B cell (primary cell): ENCODE data around the gene DENND4B. TPM values are rescaled to one million over a fixed set of nuclear protein-coding genes. Genes with fewer than 3 reads are reported as not detected.

Experiments used
- ATAC-seq: fragments of 200-7000 bp; cut with Tn5 transposase; one replicate; pipeline ENCODE4 v1.10.0; 2021; ENCODE audit warnings: low read depth, mild to moderate bottlenecking, moderate number of reproducible peaks, moderate library complexity
- CTCF ChIA-PET: fragments of 350-600 bp; sonication (Branson Sonifier 250); formaldehyde crosslinking; loops from one replicate; lab custom pipeline; 2021; ENCODE audit warnings: antibody characterized with exemption, inconsistent platforms; lab: Charles Lee
- POLR2A ChIA-PET: fragments of 350-600 bp; sonication (Branson Sonifier 250); formaldehyde crosslinking; loops from one replicate; lab custom pipeline; 2021; ENCODE audit warnings: antibody characterized with exemption; lab: Charles Lee
- DNase-seq: peaks from one replicate; pipeline ENCODE4 v3.0.0; 2013
- H2AFZ ChIP-seq: 2 replicates; pipeline ENCODE4 v1.6.1; 2012; ENCODE audit warnings: mild to moderate bottlenecking, low read depth, low read length; ENCODE audit not compliant: insufficient read depth, poor library complexity, severe bottlenecking
- H3K27ac ChIP-seq, 2 donors: 1 replicate in 1 of 2; 2 replicates in 1 of 2; pipeline ENCODE4 v1.5.1; 2012 to 2013; ENCODE audit warnings: low read length in 2 of 2, mild to moderate bottlenecking in 2 of 2, moderate library complexity in 1 of 2
- H3K27me3 ChIP-seq, 4 experiments: fragments of 200-600 bp in 1 of 4; sonication (generic) in 1 of 4; replicated peaks in 1 of 4; 1 replicate in 2 of 4; 2 replicates in 2 of 4; pipeline versions ENCODE4 v1.6.1 to v1.7.0; 2013 to 2016; ENCODE audit warnings: low read length in 3 of 4, mild to moderate bottlenecking in 2 of 4, mixed read lengths in 1 of 4, moderate library complexity in 1 of 4; ENCODE audit not compliant: insufficient read depth in 4 of 4, control insufficient read depth in 3 of 4; ENCODE audit errors: control extremely low read depth in 1 of 4
- H3K36me3 ChIP-seq, 2 experiments: replicated peaks in 1 of 2; 1 replicate in 1 of 2; 2 replicates in 1 of 2; pipeline versions ENCODE4 v1.6.1 to v1.7.1; 2013; ENCODE audit warnings: low read length in 1 of 2; ENCODE audit not compliant: insufficient read depth in 2 of 2, control insufficient read depth in 1 of 2; ENCODE audit errors: control extremely low read depth in 1 of 2, extremely low read depth in 1 of 2
- H3K4me1 ChIP-seq, 2 donors: fragments of 200-600 bp in 1 of 2; sonication (generic) in 1 of 2; 1 replicate in 1 of 2; 2 replicates in 1 of 2; pipeline versions ENCODE4 v1.5.1 to v1.6.1; 2013 to 2017; ENCODE audit warnings: low read length in 2 of 2; ENCODE audit not compliant: control insufficient read depth in 2 of 2, insufficient read depth in 2 of 2
- H3K4me2 ChIP-seq: replicated peaks from 2 replicates; pipeline ENCODE3; 2012; ENCODE audit warnings: mild to moderate bottlenecking, low read depth, low read length; ENCODE audit not compliant: poor library complexity, severe bottlenecking
- H3K4me3 ChIP-seq, 5 experiments: fragments of 200-600 bp in 1 of 5; sonication (generic) in 1 of 5; 1 replicate in 3 of 5; 2 replicates in 2 of 5; pipeline versions ENCODE4 v1.5.1 to v1.7.0; 2011 to 2016; ENCODE audit warnings: low read length in 4 of 5, mild to moderate bottlenecking in 4 of 5, low read depth in 2 of 5, control low read depth in 1 of 5, moderate library complexity in 1 of 5; ENCODE audit not compliant: insufficient read depth in 1 of 5; ENCODE audit errors: control extremely low read depth in 1 of 5, extremely low read depth in 1 of 5
- H3K79me2 ChIP-seq: fragments of 200-600 bp; sonication (generic); one replicate; pipeline ENCODE4 v1.6.0; 2016; ENCODE audit warnings: low read length; ENCODE audit not compliant: control insufficient read depth, insufficient read depth
- H3K9ac ChIP-seq: fragments of 200-600 bp; sonication (generic); 2 replicates; pipeline ENCODE4 v1.6.1; 2017; ENCODE audit warnings: mild to moderate bottlenecking, low read length, moderate library complexity
- H3K9me3 ChIP-seq, 3 donors: one replicate each; pipeline versions ENCODE4 v1.6.1 to v1.7.1; 2013; ENCODE audit warnings: low read length in 2 of 3; ENCODE audit not compliant: control insufficient read depth in 2 of 3, insufficient read depth in 1 of 3; ENCODE audit errors: control extremely low read depth in 1 of 3
- H4K20me1 ChIP-seq: 2 replicates; pipeline ENCODE4 v1.6.0; 2012; ENCODE audit warnings: mild to moderate bottlenecking, low read length; ENCODE audit not compliant: insufficient read depth, control insufficient read depth, poor library complexity, severe bottlenecking
- H3K27ac Mint-ChIP-seq: one replicate; pipeline ENCODE4 v1.8.0; 2021; ENCODE audit warnings: mixed read lengths
- H3K27me3 Mint-ChIP-seq: one replicate; pipeline ENCODE4 v1.8.0; 2021; ENCODE audit warnings: mixed read lengths
- H3K4me1 Mint-ChIP-seq: one replicate; pipeline ENCODE4 v1.8.0; 2021; ENCODE audit warnings: mixed read lengths
- H3K4me3 Mint-ChIP-seq: one replicate; pipeline ENCODE4 v1.8.0; 2021; ENCODE audit warnings: mixed read lengths
- H3K9me3 Mint-ChIP-seq: one replicate; pipeline ENCODE4 v1.8.0; 2022; ENCODE audit warnings: mixed read lengths; ENCODE audit not compliant: insufficient read depth
- CTCF ChIP-seq: fragments of 200-600 bp; IDR thresholded peaks from one replicate; pipeline ENCODE4 v1.8.0; 2022; ENCODE audit warnings: antibody characterized with exemption, mild to moderate bottlenecking
- EZH2 ChIP-seq: IDR thresholded peaks from 2 replicates; pipeline ENCODE4 v1.6.1; 2012; ENCODE audit warnings: borderline replicate concordance, low read depth, mild to moderate bottlenecking, moderate library complexity, low read length; ENCODE audit not compliant: insufficient read depth, poor library complexity, severe bottlenecking
- WGBS: methylation state at CpG from one replicate; pipeline ENCODE4 v1.1.5; 2013; ENCODE audit warnings: missing lambda C conversion rate; ENCODE audit not compliant: insufficient coverage; 5-methylcytosine and 5-hydroxymethylcytosine counted together
- intact Hi-C: fragments of 100-400 bp; cut with micrococcal nuclease; formaldehyde crosslinking; loops from one replicate; pipeline ENCODE4 v1.10.0; 2022
- polyA minus RNA-seq: library from RNA; depleted of rRNA, polyadenylated mRNA; stranded (reverse); fragments of >200 nt; gene quantifications from 2 replicates; pipeline ENCODE4 v1.2.3, GENCODE V29; 2012
- polyA plus RNA-seq: library from polyadenylated mRNA; depleted of rRNA; stranded (reverse); fragments of >200 nt; gene quantifications from 2 replicates; pipeline ENCODE4 v1.2.3, GENCODE V29; 2012
- total RNA-seq, 2 donors: library from RNA; stranded (reverse); fragments of 120-200 nt in 1 of 2; gene quantifications; 1 replicate in 1 of 2; 2 replicates in 1 of 2; pipeline versions ENCODE4 v1.2.3 to v1.2.4, GENCODE V29; 2013 to 2022

DENND4B gene
- 272 and 275 TPM in 2 replicates for total RNA-seq
- total RNA-seq (2013) = 56.6 TPM
- polyA plus RNA-seq = 389 and 440 TPM in 2 replicates
- 103 and 164 TPM in 2 replicates for polyA minus RNA-seq

GRCh38 chr1:153946622-153947241, at the start of gene DENND4B:
TSS of gene DENND4B (minus strand) at chr1:153946718. CDS start at chr1:153944374, 2,344 bp downstream.
- H3K27ac ChIP-seq = peak within 1 kb of the TSS; percentile 91 to 98
- peak within 1 kb of the TSS; percentile 89 for H3K4me2 ChIP-seq
- DNase-seq = peak; percentile 89
- H3K79me2 ChIP-seq = peaks cover 55% of the 10 kb centered on the region
- POLR2A ChIA-PET = interaction anchor here (0.5 to 4.4 kb wide), 17 partner anchors 9 to 1961 kb away, joined by 3 to 124 read pairs (median 6); partner anchors contain the start of genes CREB3L4, CRTC2, GATAD2B and JTB
- TF ChIP-seq EZH2 (no peak), CTCF (peak; percentile 87)
- H3K4me1 ChIP-seq = peaks cover 36 to 53% of the 10 kb centered on the region in 2 donors
- H3K9me3 ChIP-seq = no peaks in the 10 kb centered on the region
- Mint-ChIP-seq H3K27ac (peak within 1 kb of the TSS; percentile 96), H3K4me1 (peaks cover 56% of the 10 kb centered on the region), H3K27me3 (no peaks in the 10 kb centered on the region), H3K4me3 (peak within 1 kb of the TSS; percentile 94), H3K9me3 (no peaks in the 10 kb centered on the region)
- peak within 1 kb of the TSS; percentile 54 to 95 (median 85) for H3K4me3 ChIP-seq
- H3K27me3 ChIP-seq = no peaks in the 10 kb centered on the region
- peak; percentile 54 for ATAC-seq
- peak within 1 kb of the TSS; percentile 53 for H2AFZ ChIP-seq
- intact Hi-C loops = loop anchor here (1.0 to 5.0 kb wide), 9 partner anchors 12 to 275 kb away; partner anchors contain the start of genes CREB3L4, CRTC2, INTS3 and RPS27
- peaks cover 53% of the 10 kb centered on the region for H4K20me1 ChIP-seq
- H3K9ac ChIP-seq = peak within 1 kb of the TSS; percentile 89
- 7% methylated on average over 28 of the region's 28 CpGs for WGBS
- CTCF ChIA-PET = interaction anchor here (0.6 to 5.9 kb wide), 25 partner anchors 11 to 381 kb away, joined by 3 to 65 read pairs (median 4); partner anchors contain the start of genes CREB3L4, CRTC2, GATAD2B and JTB
- H3K36me3 ChIP-seq = peaks cover 8 to 60% of the 10 kb centered on the region in 2 experiments

GRCh38 chr1:153995640-153996039, 49.1 kb upstream of the DENND4B start:
- 98% methylated on average over 9 of the region's 11 CpGs for WGBS
- Histone ChIP-seq H3K27me3 (no peaks in the 10 kb centered on the region), H2AFZ (no peak overlapping the region), H3K9me3 (no peaks in the 10 kb centered on the region), H3K27ac (no peak overlapping the region), H3K4me3 (no peak overlapping the region), H4K20me1 (no peaks in the 10 kb centered on the region), H3K79me2 (peaks cover 24% of the 10 kb centered on the region), H3K4me1 (peaks cover 20 to 21% of the 10 kb centered on the region in 2 donors), H3K4me2 (no peak overlapping the region), H3K36me3 (peaks cover 14 to 35% of the 10 kb centered on the region in 2 experiments), H3K9ac (no peak overlapping the region)
- DNase-seq (no peak), ATAC-seq (no peak)
- POLR2A ChIA-PET = interaction anchor here (0.6 to 0.8 kb wide), 2 partner anchors 100 to 205 kb away, joined by 3 to 4 read pairs; no protein-coding TSS in a partner anchor
- H3K9me3 Mint-ChIP-seq = no peaks in the 10 kb centered on the region
- TF ChIP-seq CTCF (no peak), EZH2 (no peak)
- CTCF ChIA-PET = interaction anchor here (0.9 kb wide), 1 partner anchor 276 kb away, joined by 3 read pairs; no protein-coding TSS in a partner anchor
- intact Hi-C loops = no loop called here
- H3K27me3 Mint-ChIP-seq = no peaks in the 10 kb centered on the region
- H3K4me1 Mint-ChIP-seq = peaks cover 18% of the 10 kb centered on the region
- H3K27ac Mint-ChIP-seq = no peak overlapping the region
- no peak overlapping the region for H3K4me3 Mint-ChIP-seq
